ENCODE data around the gene BHLHE41.

Gene BHLHE41

DNA sequence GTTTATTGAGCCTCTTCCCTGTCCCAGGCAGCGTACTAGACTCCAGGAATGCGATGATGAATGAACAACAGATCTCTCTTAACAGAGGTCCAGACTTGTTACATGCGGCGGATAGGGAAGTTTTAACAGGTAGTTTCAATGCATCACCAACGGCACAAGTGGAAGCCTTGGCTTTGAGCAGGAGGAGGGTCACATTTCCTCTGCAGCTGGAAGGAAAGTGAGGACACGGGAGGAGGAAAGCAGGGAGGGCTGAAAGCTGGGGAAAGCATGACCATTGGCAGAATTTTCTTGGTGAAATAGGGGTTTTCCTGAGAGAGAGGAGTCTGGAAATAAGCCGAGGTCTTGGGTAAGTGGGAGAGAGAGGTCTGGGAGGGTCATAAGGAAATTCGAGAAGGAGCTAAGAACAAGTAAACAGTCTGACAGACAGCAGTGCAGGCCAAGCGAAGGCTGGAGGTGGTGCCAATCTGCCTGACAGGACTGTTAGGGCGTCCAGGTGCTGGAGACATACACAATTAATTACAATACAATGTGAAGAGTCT is 15.4 kb downstream of the BHLHE41 start:
- Mint-ChIP-seq H3K9me3 (no peaks in the 10 kb centered on the region), H3K27me3 (ENCODE audit: low read depth) (peaks cover 8% of the 10 kb centered on the region), H3K27ac (peak overlapping the region; percentile 51 to 54 (median 54)), H3K36me3 (ENCODE audit: low read depth) (no peaks in the 10 kb centered on the region), H3K4me3 (peak overlapping the region in 1 of 3 experiments; percentile 22), H3K4me1 (peaks cover 51% of the 10 kb centered on the region)
- TF ChIP-seq, protein P1, sequence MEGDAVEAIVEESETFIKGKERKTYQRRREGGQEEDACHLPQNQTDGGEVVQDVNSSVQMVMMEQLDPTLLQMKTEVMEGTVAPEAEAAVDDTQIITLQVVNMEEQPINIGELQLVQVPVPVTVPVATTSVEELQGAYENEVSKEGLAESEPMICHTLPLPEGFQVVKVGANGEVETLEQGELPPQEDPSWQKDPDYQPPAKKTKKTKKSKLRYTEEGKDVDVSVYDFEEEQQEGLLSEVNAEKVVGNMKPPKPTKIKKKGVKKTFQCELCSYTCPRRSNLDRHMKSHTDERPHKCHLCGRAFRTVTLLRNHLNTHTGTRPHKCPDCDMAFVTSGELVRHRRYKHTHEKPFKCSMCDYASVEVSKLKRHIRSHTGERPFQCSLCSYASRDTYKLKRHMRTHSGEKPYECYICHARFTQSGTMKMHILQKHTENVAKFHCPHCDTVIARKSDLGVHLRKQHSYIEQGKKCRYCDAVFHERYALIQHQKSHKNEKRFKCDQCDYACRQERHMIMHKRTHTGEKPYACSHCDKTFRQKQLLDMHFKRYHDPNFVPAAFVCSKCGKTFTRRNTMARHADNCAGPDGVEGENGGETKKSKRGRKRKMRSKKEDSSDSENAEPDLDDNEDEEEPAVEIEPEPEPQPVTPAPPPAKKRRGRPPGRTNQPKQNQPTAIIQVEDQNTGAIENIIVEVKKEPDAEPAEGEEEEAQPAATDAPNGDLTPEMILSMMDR (IDR thresholded peaks at IDR 0.05; ENCODE audit: unreplicated experiment in 3 of 3) = no peak

DNA sequence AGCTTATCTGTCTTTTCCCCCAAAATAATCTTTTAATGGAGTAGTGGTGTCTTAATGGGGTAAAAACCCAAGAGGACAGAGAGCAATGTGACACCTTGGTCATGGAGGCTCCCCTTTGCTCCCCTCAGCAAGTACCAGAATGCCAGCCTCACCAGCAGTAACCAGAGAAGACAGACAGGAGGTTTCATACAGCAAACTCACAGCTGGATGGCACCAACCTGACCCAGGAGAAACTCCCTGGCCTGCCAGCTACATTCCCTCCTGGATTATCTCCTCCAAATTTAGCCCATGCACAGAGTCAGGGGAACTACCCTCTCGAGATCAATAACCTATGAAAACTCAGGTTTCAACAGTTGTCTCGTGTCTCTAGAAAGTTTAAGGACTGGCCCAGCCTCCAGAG is 15.9 kb downstream of the BHLHE41 start:
- Mint-ChIP-seq H3K9me3 (no peaks in the 10 kb centered on the region), H3K27ac (peak overlapping the region; percentile 49 to 61 (median 51)), H3K36me3 (ENCODE audit: low read depth) (no peaks in the 10 kb centered on the region), H3K27me3 (ENCODE audit: low read depth) (peaks cover 8% of the 10 kb centered on the region), H3K4me3 (no peak overlapping the region), H3K4me1 (peaks cover 51% of the 10 kb centered on the region)
- TF ChIP-seq, protein P1 (IDR thresholded peaks at IDR 0.05; ENCODE audit: unreplicated experiment in 3 of 3) = no peak

DNA sequence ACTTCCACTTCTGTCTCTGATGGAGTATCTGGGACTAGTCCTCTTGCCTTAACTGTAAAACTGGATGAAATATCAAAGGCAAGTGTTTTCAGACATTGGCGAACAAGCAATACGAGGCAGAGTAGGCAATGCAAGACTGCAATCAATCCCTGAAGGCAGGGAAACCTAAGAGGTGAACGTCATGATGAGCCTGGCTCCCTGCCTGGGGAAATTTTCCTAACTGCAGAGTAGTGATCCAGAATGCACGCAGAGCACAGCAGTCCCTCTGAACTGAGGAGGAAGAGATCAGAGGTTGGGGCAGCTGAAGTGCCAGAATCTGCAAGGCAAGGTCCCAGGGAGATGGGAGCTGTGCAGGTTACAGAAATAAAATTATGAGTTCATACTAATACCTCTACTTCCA is 18.5 kb downstream of the BHLHE41 start:
- H3K9me3 Mint-ChIP-seq = no peaks in the 10 kb centered on the region
- H3K36me3 Mint-ChIP-seq (ENCODE audit: low read depth) = no peaks in the 10 kb centered on the region
- no peak overlapping the region for H3K4me3 Mint-ChIP-seq
- peaks cover under 1% of the 10 kb centered on the region for H3K27me3 Mint-ChIP-seq (ENCODE audit: low read depth)
- TF ChIP-seq, protein P1 (IDR thresholded peaks at IDR 0.05; ENCODE audit: unreplicated experiment in 3 of 3) = no peak
- peak overlapping the region in 1 of 3 experiments; percentile 20 for H3K27ac Mint-ChIP-seq
- peaks cover 33% of the 10 kb centered on the region for H3K4me1 Mint-ChIP-seq

DNA sequence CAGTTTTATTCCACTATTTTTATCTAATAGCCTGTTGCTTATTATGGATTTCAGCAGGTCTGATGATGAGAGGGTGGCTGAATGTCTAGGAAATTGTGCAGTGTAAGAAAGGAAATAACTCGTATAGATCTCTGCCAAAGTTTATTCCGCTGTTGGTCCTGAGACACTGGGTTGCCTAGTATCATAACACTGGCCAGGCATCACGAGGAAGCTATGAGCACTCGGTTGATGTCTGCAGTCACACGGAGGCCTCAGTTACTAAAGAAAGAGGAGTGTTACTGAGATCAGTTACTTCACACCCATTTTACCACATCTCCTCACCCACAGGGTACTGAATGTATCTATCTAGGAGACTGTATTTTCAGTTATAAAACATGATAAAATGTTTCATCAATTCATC is 21.9 kb downstream of the BHLHE41 start:
- H3K27ac Mint-ChIP-seq = no peak overlapping the region
- no peaks in the 10 kb centered on the region for H3K36me3 Mint-ChIP-seq (ENCODE audit: low read depth)
- no peak overlapping the region for H3K4me3 Mint-ChIP-seq
- no peaks in the 10 kb centered on the region for H3K9me3 Mint-ChIP-seq
- TF ChIP-seq, protein P1 (IDR thresholded peaks at IDR 0.05; ENCODE audit: unreplicated experiment in 3 of 3) = no peak
- H3K4me1 Mint-ChIP-seq = peaks cover 8% of the 10 kb centered on the region
- H3K27me3 Mint-ChIP-seq (ENCODE audit: low read depth) = peaks cover 5% of the 10 kb centered on the region

DNA sequence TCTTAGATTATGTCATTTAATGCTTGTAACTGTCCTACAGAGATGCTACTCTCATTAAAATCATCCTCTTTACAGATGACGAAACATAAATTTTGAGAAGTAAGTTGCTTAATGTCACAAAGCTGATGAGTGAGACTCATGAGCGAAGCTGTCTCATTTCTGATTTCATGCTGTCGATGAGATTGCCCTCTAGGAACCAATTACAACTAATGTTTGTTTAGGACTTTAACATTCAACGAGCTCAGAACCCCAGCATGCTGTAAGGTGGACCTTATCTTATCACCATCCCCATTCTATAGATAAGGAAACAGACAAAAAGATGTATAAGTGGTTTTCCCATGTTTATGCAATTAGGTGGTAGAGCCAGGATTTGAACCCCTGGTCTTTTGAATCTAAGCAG is 23.1 kb downstream of the BHLHE41 start:
- TF ChIP-seq, protein P1 (IDR thresholded peaks at IDR 0.05; ENCODE audit: unreplicated experiment in 3 of 3) = no peak
- H3K36me3 Mint-ChIP-seq (ENCODE audit: low read depth) = no peaks in the 10 kb centered on the region
- peaks cover 5% of the 10 kb centered on the region for H3K27me3 Mint-ChIP-seq (ENCODE audit: low read depth)
- H3K4me3 Mint-ChIP-seq = no peak overlapping the region
- no peaks in the 10 kb centered on the region for H3K9me3 Mint-ChIP-seq
- H3K4me1 Mint-ChIP-seq = peaks cover 5% of the 10 kb centered on the region
- no peak overlapping the region for H3K27ac Mint-ChIP-seq

DNA sequence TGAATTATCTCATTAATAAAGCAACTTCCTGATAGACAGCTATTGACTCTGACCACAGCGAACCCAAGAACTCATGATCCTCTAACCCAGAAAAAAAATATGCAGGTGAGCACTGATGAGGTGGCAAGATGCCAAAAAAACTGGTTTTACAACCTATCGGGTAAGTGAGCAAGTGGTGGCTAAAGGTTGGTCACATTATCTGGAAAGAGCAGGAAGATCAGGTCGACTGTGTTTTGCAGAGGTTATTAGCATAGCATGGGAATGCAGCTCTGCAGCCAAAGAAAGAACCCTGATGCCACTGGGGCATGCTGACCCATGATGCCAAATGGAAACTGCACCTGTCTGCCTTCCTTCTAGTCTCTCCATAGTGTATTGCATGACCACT is 23.5 kb downstream of the BHLHE41 start:
- TF ChIP-seq, protein P1 (IDR thresholded peaks at IDR 0.05; ENCODE audit: unreplicated experiment in 3 of 3) = no peak
- H3K27ac Mint-ChIP-seq = no peak overlapping the region
- no peaks in the 10 kb centered on the region for H3K36me3 Mint-ChIP-seq (ENCODE audit: low read depth)
- H3K27me3 Mint-ChIP-seq (ENCODE audit: low read depth) = peaks cover 5% of the 10 kb centered on the region
- H3K9me3 Mint-ChIP-seq = no peaks in the 10 kb centered on the region
- peaks cover 2% of the 10 kb centered on the region for H3K4me1 Mint-ChIP-seq
- no peak overlapping the region for H3K4me3 Mint-ChIP-seq

All from nephron (organoid).